ENCODE results near the gene RPL36A. TPM values are rescaled to one million over a fixed set of nuclear protein-coding genes. Genes with fewer than 3 reads are reported as not detected.
A peak's percentile ranks its signal among the peaks of the same experiment; 100 is the strongest.

RPL36A gene
- total and polyA plus RNA-seq, 2 donors (not counting 1 experiment from before 2014, with no cell fraction given): 156 to 2,759 TPM

GRCh38 chrX:101393530-101394305, 2.9 kb downstream of the RPL36A start:
- intact Hi-C loops (cut with micrococcal nuclease): no loop called here
- TF ChIP-seq CTCF (IDR thresholded peaks at IDR 0.05): no peak
- TF ChIP-seq EZH2 (IDR thresholded peaks at IDR 0.05; ENCODE audit: borderline replicate concordance, insufficient read depth, low read depth, low read length, poor library complexity, severe bottlenecking): no peak
- ChIA-PET CTCF (no interaction called here), POLR2A (interaction anchor here (0.9 kb wide), 1 partner anchor 10 kb away, joined by 6 read pairs; no protein-coding TSS in a partner anchor)
- H3K4me2 ChIP-seq (replicated peaks; ENCODE audit: low read depth, low read length, poor library complexity, severe bottlenecking): no peak overlapping the region
- Mint-ChIP-seq H3K4me3 (peak overlapping the region; percentile 3), H3K27ac (peak overlapping the region; percentile 32), H3K9me3 (ENCODE audit: insufficient read depth) (no peaks in the 10 kb centered on the region), H3K4me1 (peaks cover 32% of the 10 kb centered on the region), H3K27me3 (no peaks in the 10 kb centered on the region)
- H3K79me2 ChIP-seq (ENCODE audit: control insufficient read depth, insufficient read depth, low read length): no peaks in the 10 kb centered on the region
- 80% methylated on average over 1 of the region's 11 CpGs for WGBS (ENCODE audit: insufficient coverage)
- no peaks in the 10 kb centered on the region for H4K20me1 ChIP-seq (ENCODE audit: control insufficient read depth, insufficient read depth, low read length, poor library complexity, severe bottlenecking)
- no peaks in the 10 kb centered on the region for H3K9me3 ChIP-seq (ENCODE audit: control extremely low read depth in 1 of 3, control insufficient read depth in 2 of 3, insufficient read depth in 1 of 3, low read length in 2 of 3)
- ATAC-seq (ENCODE audit: low read depth): no peak
- no peak overlapping the region for H3K9ac ChIP-seq (ENCODE audit: low read length)
- peaks cover 13 to 18% of the 10 kb centered on the region in 2 donors for H3K4me1 ChIP-seq (ENCODE audit: control insufficient read depth in 2 of 2, insufficient read depth in 2 of 2, low read length in 2 of 2)
- no peak for DNase-seq
- H2AFZ ChIP-seq (ENCODE audit: insufficient read depth, low read depth, low read length, poor library complexity, severe bottlenecking): no peak overlapping the region
- H3K27ac ChIP-seq (ENCODE audit: low read length in 2 of 2): peak overlapping the region in 1 of 2 donors; percentile 31
- H3K36me3 ChIP-seq (replicated peaks in 1 of 2; ENCODE audit: control extremely low read depth in 1 of 2, control insufficient read depth in 1 of 2, extremely low read depth in 1 of 2, insufficient read depth in 2 of 2, low read length in 1 of 2): peaks cover 0 to 15% of the 10 kb centered on the region in 2 experiments
- H3K4me3 ChIP-seq (ENCODE audit: control extremely low read depth in 1 of 5, extremely low read depth in 1 of 5, insufficient read depth in 1 of 5, low read depth in 2 of 5, low read length in 4 of 5): no peak overlapping the region
- H3K27me3 ChIP-seq (replicated peaks in 1 of 4; ENCODE audit: control extremely low read depth in 1 of 4, control insufficient read depth in 3 of 4, insufficient read depth in 4 of 4, low read length in 3 of 4): no peaks in the 10 kb centered on the region

- ChIA-PET POLR2A (interaction anchor here (0.9 kb wide), 1 partner anchor 11 kb away, joined by 6 read pairs; no protein-coding TSS in a partner anchor), CTCF (no interaction called here)
- H2AFZ ChIP-seq (ENCODE audit: insufficient read depth, low read depth, low read length, poor library complexity, severe bottlenecking): no peak overlapping the region
- H3K4me2 ChIP-seq (replicated peaks; ENCODE audit: low read depth, low read length, poor library complexity, severe bottlenecking): no peak overlapping the region
- DNase-seq (no peak), ATAC-seq (ENCODE audit: low read depth) (no peak)
- no peak overlapping the region for H3K27ac ChIP-seq (ENCODE audit: low read length in 2 of 2)
- H3K9ac ChIP-seq (ENCODE audit: low read length): no peak overlapping the region
- H3K27me3 ChIP-seq (replicated peaks in 1 of 4; ENCODE audit: control extremely low read depth in 1 of 4, control insufficient read depth in 3 of 4, insufficient read depth in 4 of 4, low read length in 3 of 4): no peaks in the 10 kb centered on the region
- no peak for TF ChIP-seq CTCF (IDR thresholded peaks at IDR 0.05)
- TF ChIP-seq EZH2 (IDR thresholded peaks at IDR 0.05; ENCODE audit: borderline replicate concordance, insufficient read depth, low read depth, low read length, poor library complexity, severe bottlenecking): no peak
- H3K79me2 ChIP-seq (ENCODE audit: control insufficient read depth, insufficient read depth, low read length): no peaks in the 10 kb centered on the region
- Mint-ChIP-seq H3K27me3 (no peaks in the 10 kb centered on the region), H3K27ac (no peak overlapping the region), H3K4me3 (no peak overlapping the region), H3K9me3 (ENCODE audit: insufficient read depth) (no peaks in the 10 kb centered on the region), H3K4me1 (peaks cover 32% of the 10 kb centered on the region)
- H3K4me3 ChIP-seq (ENCODE audit: control extremely low read depth in 1 of 5, extremely low read depth in 1 of 5, insufficient read depth in 1 of 5, low read depth in 2 of 5, low read length in 4 of 5): no peak overlapping the region
- H4K20me1 ChIP-seq (ENCODE audit: control insufficient read depth, insufficient read depth, low read length, poor library complexity, severe bottlenecking): no peaks in the 10 kb centered on the region
- H3K9me3 ChIP-seq (ENCODE audit: control extremely low read depth in 1 of 3, control insufficient read depth in 2 of 3, insufficient read depth in 1 of 3, low read length in 2 of 3): no peaks in the 10 kb centered on the region
- peaks cover 0 to 15% of the 10 kb centered on the region in 2 experiments for H3K36me3 ChIP-seq (replicated peaks in 1 of 2; ENCODE audit: control extremely low read depth in 1 of 2, control insufficient read depth in 1 of 2, extremely low read depth in 1 of 2, insufficient read depth in 2 of 2, low read length in 1 of 2)
- intact Hi-C loops (cut with micrococcal nuclease): no loop called here
- H3K4me1 ChIP-seq (ENCODE audit: control insufficient read depth in 2 of 2, insufficient read depth in 2 of 2, low read length in 2 of 2): peaks cover 13 to 18% of the 10 kb centered on the region in 2 donors
Measured at GRCh38 chrX:101394372-101394771, 3.6 kb downstream of the RPL36A start.

Measured in B cell (primary cell).